A673 (cell line): ENCODE measurements around the gene RNF208. TPM values are rescaled to one million over a fixed set of nuclear protein-coding genes. Genes with fewer than 3 reads are reported as not detected.

Experiments used
- BruUV-seq: library from RNA; stranded (reverse); fragments of 400-500 nt; replicated peaks from 2 replicates; lab custom pipeline; 2021; lab: Mats Ljungman, UMichigan
- CTCF ChIA-PET: fragments of 300-600 bp; sonication (Branson Sonifier 250); formaldehyde crosslinking; loops from one replicate; lab custom pipeline; 2022; ENCODE audit warnings: antibody characterized with exemption; lab: Charles Lee
- POLR2A ChIA-PET: fragments of 300-600 bp; sonication (Branson Sonifier 250); formaldehyde crosslinking; loops from one replicate; lab custom pipeline; 2022; ENCODE audit warnings: antibody characterized with exemption; ENCODE audit not compliant: low non-redundant PET; lab: Charles Lee
- DNase-seq: peaks from one replicate; pipeline ENCODE4 v3.0.0-alpha.2; 2015; ENCODE audit warnings: low spot score
- H3K27ac ChIP-seq: fragments of 200-600 bp; sonication (generic); 2 replicates; pipeline ENCODE4 v1.5.1; 2016; ENCODE audit warnings: mixed run types, low read depth, mild to moderate bottlenecking, mixed read lengths, antibody characterized with exemption, low read length; ENCODE audit not compliant: poor library complexity, severe bottlenecking
- H3K27me3 ChIP-seq: fragments of 200-600 bp; sonication (generic); replicated peaks from 2 replicates; pipeline ENCODE4 v1.6.1; 2017; ENCODE audit warnings: mixed run types, low read depth, mild to moderate bottlenecking, mixed read lengths, antibody characterized with exemption, low read length; ENCODE audit not compliant: insufficient read depth, poor library complexity
- H3K36me3 ChIP-seq: fragments of 200-600 bp; sonication (generic); 2 replicates; pipeline ENCODE4 v1.6.1; 2016; ENCODE audit warnings: mixed run types, mild to moderate bottlenecking, mixed read lengths, antibody characterized with exemption, low read length; ENCODE audit not compliant: insufficient read depth, poor library complexity, severe bottlenecking
- H3K4me1 ChIP-seq: fragments of 200-600 bp; sonication (generic); 2 replicates; pipeline ENCODE4 v1.6.1; 2017; ENCODE audit warnings: mixed run types, mild to moderate bottlenecking, mixed read lengths, antibody characterized with exemption, low read length; ENCODE audit not compliant: insufficient read depth, poor library complexity, severe bottlenecking
- H3K4me3 ChIP-seq: fragments of 200-600 bp; sonication (generic); 2 replicates; pipeline ENCODE4 v1.5.1; 2016; ENCODE audit warnings: low read depth, mixed run types, mild to moderate bottlenecking, mixed read lengths, low read length; ENCODE audit not compliant: poor library complexity, severe bottlenecking
- H3K9me3 ChIP-seq: fragments of 200-600 bp; sonication (generic); 2 replicates; pipeline ENCODE4 v1.6.1; 2016; ENCODE audit warnings: mixed run types, low read depth, mild to moderate bottlenecking, mixed read lengths, antibody characterized with exemption, low read length; ENCODE audit not compliant: poor library complexity, severe bottlenecking
- CTCF ChIP-seq: fragments of 300-800, 200-600 bp; sonication (generic); conservative IDR thresholded peaks from 2 replicates; pipeline ENCODE4 v1.5.1; 2017; ENCODE audit warnings: low read depth, mild to moderate bottlenecking, antibody characterized with exemption, low read length, moderate library complexity, mixed read lengths
- EZH2 ChIP-seq: fragments of 200-600 bp; sonication (generic); IDR thresholded peaks from 2 replicates; pipeline ENCODE4 v1.6.1; 2017; ENCODE audit warnings: borderline replicate concordance, low read depth, mild to moderate bottlenecking, mixed read lengths, antibody characterized with exemption, low read length; ENCODE audit not compliant: poor library complexity, severe bottlenecking
- intact Hi-C: fragments of 100-400 bp; cut with micrococcal nuclease; formaldehyde crosslinking; loops from one replicate; pipeline ENCODE4 v1.10.0; 2022; ENCODE audit not compliant: unreplicated experiment
- total RNA-seq: library from RNA; stranded (reverse); gene quantifications from 2 replicates; pipeline ENCODE4 v1.2.3, GENCODE V29; 2021

Gene RNF208
- total RNA-seq, 1 experiment from 2014 or later, result 13.7 TPM

GRCh38 chr9:137216188-137216965 lies 5.7 kb downstream of the RNF208 start:
- intact Hi-C loops, result no loop called here
- Histone ChIP-seq H3K36me3 (peaks cover 5% of the 10 kb centered on the region), H3K9me3 (no peaks in the 10 kb centered on the region), H3K4me3 (peak overlapping the region; percentile 30), H3K27ac (no peak overlapping the region), H3K4me1 (no peaks in the 10 kb centered on the region), H3K27me3 (no peaks in the 10 kb centered on the region)
- no peak for TF ChIP-seq EZH2
- TF ChIP-seq CTCF, result no peak
- CTCF ChIA-PET, result interaction anchor here (0.5 to 0.6 kb wide), 2 partner anchors 54 to 448 kb away, joined by 3 to 8 read pairs; no protein-coding TSS in a partner anchor
- POLR2A ChIA-PET, result no interaction called here
- no TSS peak for BruUV-seq
- DNase-seq, result no peak

- no peaks in the 10 kb centered on the region for H3K4me1 ChIP-seq
- H3K27ac ChIP-seq, result no peak overlapping the region
- intact Hi-C loops, result no loop called here
- no peak overlapping the region for H3K4me3 ChIP-seq
- ChIA-PET CTCF (no interaction called here), POLR2A (no interaction called here)
- no peak for DNase-seq
- no TSS peak for BruUV-seq
- H3K36me3 ChIP-seq, result peaks cover 5% of the 10 kb centered on the region
- no peaks in the 10 kb centered on the region for H3K27me3 ChIP-seq
- TF ChIP-seq CTCF (no peak), EZH2 (no peak)
- H3K9me3 ChIP-seq, result no peaks in the 10 kb centered on the region
These were observed 6.6 kb downstream of the RNF208 start for GRCh38 chr9:137215196-137215986.

- ChIA-PET POLR2A (interaction anchor here (0.5 kb wide), 1 partner anchor 83 kb away, joined by 6 read pairs; no protein-coding TSS in a partner anchor), CTCF (interaction anchor here (0.6 kb wide), 1 partner anchor 168 kb away, joined by 4 read pairs; no protein-coding TSS in a partner anchor)
- peaks cover 5% of the 10 kb centered on the region for H3K36me3 ChIP-seq
- H3K27ac ChIP-seq, result no peak overlapping the region
- no peaks in the 10 kb centered on the region for H3K27me3 ChIP-seq
- H3K9me3 ChIP-seq, result no peaks in the 10 kb centered on the region
- TF ChIP-seq CTCF (no peak), EZH2 (no peak)
- no peak for DNase-seq
- H3K4me3 ChIP-seq, result no peak overlapping the region
- no peaks in the 10 kb centered on the region for H3K4me1 ChIP-seq
- BruUV-seq, result no TSS peak
- intact Hi-C loops, result no loop called here
These were observed 7.4 kb downstream of the RNF208 start for GRCh38 chr9:137214620-137215019.
